HG03066 (cell line): ENCODE data around the gene C10orf95.

Experiments
- ATAC-seq: cut with Tn5 transposase; IDR thresholded peaks from one replicate; pipeline ENCODE4 v1.9.1; 2021; ENCODE audit warnings: low read depth; ENCODE audit not compliant: unreplicated experiment

C10orf95 gene

GRCh38 chr10:102419269-102420180 lies 31.8 kb downstream of the C10orf95 start:
- no peak for ATAC-seq

GRCh38 chr10:102418622-102419268 lies 32.6 kb downstream of the C10orf95 start, which contains the start of gene PSD:
Gene PSD (minus strand): TSS chr10:102418785. CDS start chr10:102417038, 1,747 bp downstream.
- no peak for ATAC-seq

- ATAC-seq: no peak
These were observed 34.6 kb downstream of the C10orf95 start for GRCh38 chr10:102416695-102417094.

GRCh38 chr10:102416283-102416682 lies 35.1 kb downstream of the C10orf95 start:
- no peak for ATAC-seq

GRCh38 chr10:102414749-102415148 lies 36.6 kb downstream of the C10orf95 start:
- ATAC-seq: no peak

- no peak for ATAC-seq
These were observed 37.4 kb downstream of the C10orf95 start for GRCh38 chr10:102413806-102414561.

- no peak for ATAC-seq
These were observed 38.2 kb downstream of the C10orf95 start for GRCh38 chr10:102413053-102413705.

GRCh38 chr10:102412293-102412692 lies 39.0 kb downstream of the C10orf95 start:
- no peak for ATAC-seq

- no peak for ATAC-seq
These were observed 39.7 kb downstream of the C10orf95 start for GRCh38 chr10:102411341-102412255.

GRCh38 chr10:102410429-102411073 lies 40.8 kb downstream of the C10orf95 start:
- no peak for ATAC-seq

- ATAC-seq: no peak
These were observed 41.5 kb downstream of the C10orf95 start for GRCh38 chr10:102409604-102410428.

- no peak for ATAC-seq
These were observed 42.4 kb downstream of the C10orf95 start for GRCh38 chr10:102408728-102409603.

- ATAC-seq: no peak
These were observed 43.1 kb downstream of the C10orf95 start for GRCh38 chr10:102408131-102408727.

GRCh38 chr10:102407425-102408130 lies 43.8 kb downstream of the C10orf95 start:
- ATAC-seq: no peak

- ATAC-seq: no peak
These were observed 44.5 kb downstream of the C10orf95 start for GRCh38 chr10:102406815-102407214.

- no peak for ATAC-seq
These were observed 45.7 kb downstream of the C10orf95 start for GRCh38 chr10:102405632-102406031.
